ENCODE results near the gene MOSPD2. TPM values are rescaled to one million over a fixed set of nuclear protein-coding genes. Genes with fewer than 3 reads are reported as not detected.

Gene MOSPD2
- total and polyA plus RNA-seq, 10 of the 15 experiments (the other 5 are each of a cell fraction or from before 2014, with no cell fraction given): 4.9 to 14.7 (median 7.4) TPM

GRCh38 chrX:14864631-14865030 lies 8.6 kb upstream of the MOSPD2 start:
- ChIA-PET POLR2A (no interaction called here), SMC1A (ENCODE audit: uncharacterized antibody, unreplicated experiment) (interaction anchor here (0.6 to 0.8 kb wide), 2 partner anchors 48 to 544 kb away, joined by 3 read pairs; no protein-coding TSS in a partner anchor), CTCF (no interaction called here), RAD21 (ENCODE audit: unreplicated experiment) (no interaction called here)
- WGBS (ENCODE audit: insufficient coverage, insufficient replicate concordance, low lambda C conversion rate, missing lambda C conversion rate): 50% methylated on average over 1 of the region's 1 CpG
- Histone ChIP-seq H3K9me3 (replicated peaks; ENCODE audit: control insufficient read depth, insufficient read depth, low read length) (peaks cover 4% of the 10 kb centered on the region; the same call in 2 of the 3 replicates), H3K4me2 (ENCODE audit: control insufficient read depth, insufficient read depth) (no peak overlapping the region), H4K20me1 (ENCODE audit: control insufficient read depth, insufficient read depth) (no peaks in the 10 kb centered on the region), H3K36me3 (ENCODE audit: control insufficient read depth in 2 of 2, insufficient read depth in 2 of 2, low read length in 1 of 2) (no peaks in the 10 kb centered on the region), H3K9ac (ENCODE audit: control insufficient read depth, insufficient read depth, low read length) (no peak overlapping the region), H2AFZ (ENCODE audit: control insufficient read depth, low read depth, low read length) (no peak overlapping the region), H3K4me1 (ENCODE audit: control insufficient read depth, insufficient read depth, low read length) (no peaks in the 10 kb centered on the region), H3K79me2 (ENCODE audit: control insufficient read depth, insufficient read depth, low read length) (peaks cover 4% of the 10 kb centered on the region), H3K27ac (ENCODE audit: control insufficient read depth, insufficient read depth) (no peak overlapping the region), H3K4me3 (no peak overlapping the region), H3K27me3 (replicated peaks in 1 of 2; ENCODE audit: control insufficient read depth in 2 of 2, insufficient read depth in 2 of 2, low read length in 1 of 2) (no peaks in the 10 kb centered on the region)
- DNase-seq (ENCODE audit: low read depth, low spot score) (no peak), ATAC-seq (no peak), FAIRE-seq (no peak)
- intact Hi-C loops (cut with micrococcal nuclease; ENCODE audit: unreplicated experiment): no loop called here
- in situ Hi-C loops (cut with MboI): no loop called here
- TF ChIP-seq PAX8 (IDR thresholded peaks at IDR 0.05) (no peak), KDM1A (IDR thresholded peaks at IDR 0.05; ENCODE audit: borderline replicate concordance) (no peak), SMARCA5 (IDR thresholded peaks at IDR 0.05) (no peak), PAX5 (IDR thresholded peaks at IDR 0.05; ENCODE audit: borderline replicate concordance, low read depth, low read length) (no peak), MTA2 (IDR thresholded peaks at IDR 0.05; ENCODE audit: low read depth) (no peak), SKIL (IDR thresholded peaks at IDR 0.05; ENCODE audit: low read depth, poor library complexity, severe bottlenecking) (no peak), POLR2A (IDR thresholded peaks at IDR 0.05; ENCODE audit: low read depth, low read length) (no peak), ASH2L (IDR thresholded peaks at IDR 0.05; ENCODE audit: borderline replicate concordance, low read depth) (no peak), ATF3 (IDR thresholded peaks at IDR 0.05; ENCODE audit: borderline replicate concordance, extremely low read depth, low read depth, low read length) (no peak), TARDBP (IDR thresholded peaks at IDR 0.05; ENCODE audit: borderline replicate concordance) (no peak), ESRRA (IDR thresholded peaks at IDR 0.05; ENCODE audit: low read length) (no peak), HDAC6 (IDR thresholded peaks at IDR 0.05; ENCODE audit: unreplicated experiment) (no peak), TAF1 (IDR thresholded peaks at IDR 0.05; ENCODE audit: borderline replicate concordance, low read depth, low read length) (no peak), ZNF207 (IDR thresholded peaks at IDR 0.05; ENCODE audit: borderline replicate concordance) (no peak), E2F8 (IDR thresholded peaks at IDR 0.05; ENCODE audit: low read depth, partially characterized antibody) (no peak), ZNF622 (IDR thresholded peaks at IDR 0.05) (no peak), ELK1 (IDR thresholded peaks at IDR 0.05; ENCODE audit: low read depth, low read length) (no peak), E2F4 (IDR thresholded peaks at IDR 0.05; ENCODE audit: low read depth, low read length) (no peak), CREB1 (IDR thresholded peaks at IDR 0.05; ENCODE audit: low read depth) (no peak)
- no TSS peak for BruUV-seq (replicated peaks)
